AG08396 (cell line): ENCODE measurements around the gene SHISA3.

Source experiments
- DNase-seq: peaks from one replicate; pipeline ENCODE4 v3.0.0; 2012; ENCODE audit warnings: low spot score, mixed read lengths

The SHISA3 gene

GRCh38 chr4:42446823-42447222, 49.5 kb downstream of the SHISA3 start:
- no peak for DNase-seq
